ENCODE measurements around the gene FLNB. TPM values are rescaled to one million over a fixed set of nuclear protein-coding genes. Genes with fewer than 3 reads are reported as not detected.

The FLNB gene
- total RNA-seq, 1 experiment from 2014 or later = 309 TPM

GRCh38 chr3:58190882-58191281 lies 182.7 kb downstream of the FLNB start:
- no peaks in the 10 kb centered on the region for H3K36me3 ChIP-seq (ENCODE audit: control insufficient read depth, insufficient read depth, low read length)
- H3K4me3 ChIP-seq (ENCODE audit: low read depth in 2 of 2, low read length in 2 of 2) = no peak overlapping the region
- no peaks in the 10 kb centered on the region for H3K27me3 ChIP-seq (ENCODE audit: control insufficient read depth, insufficient read depth, low read length)
- TF ChIP-seq SIN3A (IDR thresholded peaks at IDR 0.05; ENCODE audit: borderline replicate concordance, insufficient read depth, low read depth, low read length) (no peak), POLR2AphosphoS5 (IDR thresholded peaks at IDR 0.05; ENCODE audit: low read depth, low read length) (no peak), TCF7L2 (IDR thresholded peaks at IDR 0.05; ENCODE audit: low read depth, low read length) (no peak), CTCF (IDR thresholded peaks at IDR 0.05) (no peak)
- TF ChIP-seq, protein P1, sequence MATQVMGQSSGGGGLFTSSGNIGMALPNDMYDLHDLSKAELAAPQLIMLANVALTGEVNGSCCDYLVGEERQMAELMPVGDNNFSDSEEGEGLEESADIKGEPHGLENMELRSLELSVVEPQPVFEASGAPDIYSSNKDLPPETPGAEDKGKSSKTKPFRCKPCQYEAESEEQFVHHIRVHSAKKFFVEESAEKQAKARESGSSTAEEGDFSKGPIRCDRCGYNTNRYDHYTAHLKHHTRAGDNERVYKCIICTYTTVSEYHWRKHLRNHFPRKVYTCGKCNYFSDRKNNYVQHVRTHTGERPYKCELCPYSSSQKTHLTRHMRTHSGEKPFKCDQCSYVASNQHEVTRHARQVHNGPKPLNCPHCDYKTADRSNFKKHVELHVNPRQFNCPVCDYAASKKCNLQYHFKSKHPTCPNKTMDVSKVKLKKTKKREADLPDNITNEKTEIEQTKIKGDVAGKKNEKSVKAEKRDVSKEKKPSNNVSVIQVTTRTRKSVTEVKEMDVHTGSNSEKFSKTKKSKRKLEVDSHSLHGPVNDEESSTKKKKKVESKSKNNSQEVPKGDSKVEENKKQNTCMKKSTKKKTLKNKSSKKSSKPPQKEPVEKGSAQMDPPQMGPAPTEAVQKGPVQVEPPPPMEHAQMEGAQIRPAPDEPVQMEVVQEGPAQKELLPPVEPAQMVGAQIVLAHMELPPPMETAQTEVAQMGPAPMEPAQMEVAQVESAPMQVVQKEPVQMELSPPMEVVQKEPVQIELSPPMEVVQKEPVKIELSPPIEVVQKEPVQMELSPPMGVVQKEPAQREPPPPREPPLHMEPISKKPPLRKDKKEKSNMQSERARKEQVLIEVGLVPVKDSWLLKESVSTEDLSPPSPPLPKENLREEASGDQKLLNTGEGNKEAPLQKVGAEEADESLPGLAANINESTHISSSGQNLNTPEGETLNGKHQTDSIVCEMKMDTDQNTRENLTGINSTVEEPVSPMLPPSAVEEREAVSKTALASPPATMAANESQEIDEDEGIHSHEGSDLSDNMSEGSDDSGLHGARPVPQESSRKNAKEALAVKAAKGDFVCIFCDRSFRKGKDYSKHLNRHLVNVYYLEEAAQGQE (IDR thresholded peaks at IDR 0.05; ENCODE audit: insufficient read depth in 1 of 2, low read depth in 2 of 2, low read length in 1 of 2) = no peak
- DNase-seq (ENCODE audit: low read depth, low spot score) = no peak
- BruUV-seq (replicated peaks) = no TSS peak
- CTCF ChIA-PET = no interaction called here
- intact Hi-C loops (cut with micrococcal nuclease; ENCODE audit: unreplicated experiment) (no loop called here), in situ Hi-C loops (cut with HindIII; ENCODE audit: low pct_unique_long_range_greater_than_20kb, low sequenced_read_pairs) (no loop called here)
- peaks cover 7% of the 10 kb centered on the region; the same call in 1 of the 2 replicates for H3K4me1 ChIP-seq (ENCODE audit: control insufficient read depth, insufficient read depth, low read length)
- H3K27ac ChIP-seq (ENCODE audit: low read length) = no peak overlapping the region
- no peak for ATAC-seq
- no peaks in the 10 kb centered on the region for H3K9me3 ChIP-seq (ENCODE audit: control insufficient read depth, insufficient read depth, low read depth, low read length)
- POLR2A ChIA-PET = no interaction called here

DNA sequence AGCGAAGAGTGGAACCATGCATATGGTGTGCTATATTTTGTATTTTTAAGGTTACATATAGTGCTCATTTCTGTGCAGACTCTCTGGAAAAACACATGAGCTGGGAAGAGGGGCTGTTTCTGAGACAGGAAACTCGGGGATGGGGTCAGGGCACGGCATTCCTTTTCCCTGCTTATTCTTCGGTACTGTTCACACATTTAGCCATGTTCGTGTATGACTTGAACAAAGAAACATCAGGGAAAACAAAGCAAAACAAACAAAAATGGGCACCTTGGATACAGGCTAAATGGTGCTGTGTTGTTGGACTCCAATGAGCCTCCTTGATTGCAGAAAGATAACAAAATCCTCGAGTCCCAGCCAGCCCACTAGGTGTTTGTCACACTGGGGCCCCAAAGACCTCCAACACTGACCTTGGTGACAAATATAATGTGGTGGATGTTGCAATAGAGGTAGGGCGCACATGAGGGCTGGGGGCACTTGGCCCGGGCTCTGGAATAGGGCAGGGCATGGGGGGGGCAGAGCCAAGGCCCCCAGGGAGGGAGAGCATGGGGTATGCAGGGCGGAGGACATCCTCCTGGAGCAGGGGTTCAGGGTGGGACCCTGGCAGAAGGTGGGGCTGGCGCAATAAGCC lies 183.3 kb downstream of the FLNB start:
- Histone ChIP-seq H3K4me3 (ENCODE audit: low read depth in 2 of 2, low read length in 2 of 2) (no peak overlapping the region), H3K9me3 (ENCODE audit: control insufficient read depth, insufficient read depth, low read depth, low read length) (no peaks in the 10 kb centered on the region), H3K27ac (ENCODE audit: low read length) (no peak overlapping the region), H3K36me3 (ENCODE audit: control insufficient read depth, insufficient read depth, low read length) (no peaks in the 10 kb centered on the region), H3K27me3 (ENCODE audit: control insufficient read depth, insufficient read depth, low read length) (no peaks in the 10 kb centered on the region), H3K4me1 (ENCODE audit: control insufficient read depth, insufficient read depth, low read length) (peaks cover 7% of the 10 kb centered on the region; the same call in 1 of the 2 replicates)
- intact Hi-C loops (cut with micrococcal nuclease; ENCODE audit: unreplicated experiment) = no loop called here
- in situ Hi-C loops (cut with HindIII; ENCODE audit: low pct_unique_long_range_greater_than_20kb, low sequenced_read_pairs) = no loop called here
- ATAC-seq = no peak
- CTCF ChIA-PET = interaction anchor here (0.7 kb wide), 1 partner anchor 45 kb away, joined by 4 read pairs; no protein-coding TSS in a partner anchor
- POLR2A ChIA-PET = no interaction called here
- BruUV-seq (replicated peaks) = no TSS peak
- TF ChIP-seq, protein P1 (IDR thresholded peaks at IDR 0.05; ENCODE audit: insufficient read depth in 1 of 2, low read depth in 2 of 2, low read length in 1 of 2) = no peak
- TF ChIP-seq CTCF (IDR thresholded peaks at IDR 0.05) (no peak), SIN3A (IDR thresholded peaks at IDR 0.05; ENCODE audit: borderline replicate concordance, insufficient read depth, low read depth, low read length) (no peak), TCF7L2 (IDR thresholded peaks at IDR 0.05; ENCODE audit: low read depth, low read length) (no peak), POLR2AphosphoS5 (IDR thresholded peaks at IDR 0.05; ENCODE audit: low read depth, low read length) (no peak)
- no peak for DNase-seq (ENCODE audit: low read depth, low spot score)

Measured in Panc1 (cell line).